KBM-7 (cell line): Measurements from ENCODE around the gene TMEM8B.

Experiments used
- DNase-seq: peaks from one replicate; pipeline ENCODE4 v3.0.0-alpha.2; 2015
- in situ Hi-C: fragments of 300-500 bp; cut with MboI; formaldehyde crosslinking; loops from 2 replicates; pipeline ENCODE4 v1.14.3; 2020; ENCODE audit warnings: low sequenced_read_pairs, low pct_unique_long_range_greater_than_20kb, mixed read lengths

TMEM8B gene

GRCh38 chr9:35835766-35836165, 6.7 kb downstream of the TMEM8B start:
- DNase-seq = no peak
- in situ Hi-C loops = no loop called here

GRCh38 chr9:35836595-35836994, 7.6 kb downstream of the TMEM8B start:
- no peak for DNase-seq
- in situ Hi-C loops = no loop called here

GRCh38 chr9:35839926-35840325, 10.9 kb downstream of the TMEM8B start:
- DNase-seq = no peak
- in situ Hi-C loops = no loop called here

GRCh38 chr9:35840881-35841644, 12.0 kb downstream of the TMEM8B start:
- in situ Hi-C loops = no loop called here

GRCh38 chr9:35841645-35841900, 12.5 kb downstream of the TMEM8B start:
- in situ Hi-C loops = no loop called here
- DNase-seq = no peak

More at GRCh38 chr9:35840881-35841644, 12.0 kb downstream of the TMEM8B start:
- DNase-seq = no peak

- in situ Hi-C loops = no loop called here
- DNase-seq = no peak
These were observed 13.2 kb downstream of the TMEM8B start for GRCh38 chr9:35842020-35842745.

GRCh38 chr9:35842795-35843194, 13.8 kb downstream of the TMEM8B start:
- in situ Hi-C loops = no loop called here
- DNase-seq = no peak

GRCh38 chr9:35844628-35845270, 15.7 kb downstream of the TMEM8B start:
- in situ Hi-C loops = no loop called here
- DNase-seq = peak; percentile 91

GRCh38 chr9:35845824-35846771, 17.1 kb downstream of the TMEM8B start:
- DNase-seq = no peak
- in situ Hi-C loops = no loop called here

GRCh38 chr9:35847792-35848572, 19.0 kb downstream of the TMEM8B start:
- no peak for DNase-seq
- in situ Hi-C loops = no loop called here

GRCh38 chr9:35852267-35852815, 23.3 kb downstream of the TMEM8B start:
- DNase-seq = no peak
- in situ Hi-C loops = no loop called here

GRCh38 chr9:35852876-35853865, 24.1 kb downstream of the TMEM8B start:
- in situ Hi-C loops = no loop called here

GRCh38 chr9:35854091-35854762, 25.2 kb downstream of the TMEM8B start:
- no peak for DNase-seq
- in situ Hi-C loops = no loop called here

More at GRCh38 chr9:35852876-35853865, 24.1 kb downstream of the TMEM8B start:
- no peak for DNase-seq

GRCh38 chr9:35856206-35856605, 27.2 kb downstream of the TMEM8B start:
- in situ Hi-C loops = no loop called here
- DNase-seq = no peak

GRCh38 chr9:35856882-35857281, 27.9 kb downstream of the TMEM8B start:
- in situ Hi-C loops = no loop called here
- DNase-seq = no peak

GRCh38 chr9:35858458-35858857, 29.4 kb downstream of the TMEM8B start:
- DNase-seq = no peak
- in situ Hi-C loops = no loop called here
